ENCODE results near the gene AP3B1.

DNA sequence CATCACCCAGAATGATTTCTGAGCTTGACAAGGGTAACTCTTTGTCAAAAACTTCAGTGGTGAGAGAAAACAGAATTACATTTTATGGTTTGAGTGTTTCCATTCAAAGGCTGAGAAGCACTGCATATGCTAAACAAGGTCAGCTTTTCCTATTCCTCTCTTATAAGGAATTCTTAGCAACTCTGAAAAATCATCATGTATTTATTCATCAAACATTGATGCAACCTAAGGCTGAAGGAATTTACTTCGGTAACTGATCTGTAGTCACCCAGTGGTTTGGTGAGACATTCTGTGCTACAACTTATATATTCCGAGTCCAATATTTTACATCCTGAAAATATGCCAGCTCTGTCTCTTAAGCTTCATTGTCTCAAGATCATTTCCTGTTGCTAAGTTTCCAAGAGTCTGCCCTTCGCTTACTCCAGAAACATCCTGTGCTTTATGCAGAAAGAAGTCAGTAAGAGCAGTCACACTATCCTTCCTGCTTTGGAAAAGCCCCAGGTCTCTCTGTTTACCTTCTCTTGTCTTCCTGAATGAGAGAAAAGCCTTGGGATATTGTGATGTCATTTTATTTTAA lies 341.8 kb downstream of the AP3B1 start:
- no peak for TF ChIP-seq CTCF (IDR thresholded peaks at IDR 0.05; ENCODE audit: poor library complexity)
- TF ChIP-seq EZH2 (IDR thresholded peaks at IDR 0.05; ENCODE audit: borderline replicate concordance): no peak
